ENCODE data around the gene LCP2.

GRCh38 chr5:170202117-170202516 lies 95.5 kb downstream of the LCP2 start:
- TF ChIP-seq CTCF (IDR thresholded peaks at IDR 0.05) (no peak), KDM1A (IDR thresholded peaks at IDR 0.05; ENCODE audit: low read depth) (no peak), EP300 (IDR thresholded peaks at IDR 0.05) (no peak), JUN (IDR thresholded peaks at IDR 0.05) (no peak), CBX8 (IDR thresholded peaks at IDR 0.05) (no peak), MAX (IDR thresholded peaks at IDR 0.05) (no peak), REST (IDR thresholded peaks at IDR 0.05) (no peak), EHMT2 (IDR thresholded peaks at IDR 0.05; ENCODE audit: low read depth) (no peak), RFX5 (IDR thresholded peaks at IDR 0.05) (no peak), ZSCAN20 (CRISPR knock-in tag; IDR thresholded peaks at IDR 0.05) (no peak), BCL3 (IDR thresholded peaks at IDR 0.05) (no peak), POLR2A (IDR thresholded peaks at IDR 0.05; ENCODE audit: low read length) (no peak), CEBPB (IDR thresholded peaks at IDR 0.05) (no peak), SMC3 (IDR thresholded peaks at IDR 0.05) (no peak)

All from A549 (cell line).